ENCODE measurements around the gene PTMS. TPM values are rescaled to one million over a fixed set of nuclear protein-coding genes. Genes with fewer than 3 reads are reported as not detected.
A peak's percentile ranks its signal among the peaks of the same experiment; 100 is the strongest.

PTMS gene
- total and polyA plus RNA-seq, 2 experiments from 2014 or later, result 111 to 238 TPM

- Histone ChIP-seq H3K27ac (ENCODE audit: low read depth) (no peak overlapping the region), H3K4me3 (no peak overlapping the region), H3K27me3 (ENCODE audit: insufficient read depth) (no peaks in the 10 kb centered on the region), H3F3A (replicated peaks; ENCODE audit: low read depth) (no peaks in the 10 kb centered on the region), H3K36me3 (ENCODE audit: insufficient read depth) (no peaks in the 10 kb centered on the region), H3K4me1 (ENCODE audit: insufficient read depth) (peaks cover 14% of the 10 kb centered on the region), H2AFZ (peak overlapping the region; percentile 78; the same call in 1 of the 2 replicates), H3K9me2 (ENCODE audit: insufficient read depth) (no peaks in the 10 kb centered on the region), H3K79me2 (replicated peaks; ENCODE audit: insufficient read depth) (no peaks in the 10 kb centered on the region), H3K4me2 (no peak overlapping the region), H4K20me1 (replicated peaks; ENCODE audit: insufficient read depth) (no peaks in the 10 kb centered on the region)
- DNase-seq (ENCODE audit: low spot score), result no peak
- Mint-ChIP-seq H3K27me3 (ENCODE audit: insufficient read depth, low read depth, poor library complexity) (peaks cover 18% of the 10 kb centered on the region), H3K9me3 (no peaks in the 10 kb centered on the region), H3K4me1 (peaks cover 23% of the 10 kb centered on the region), H3K4me3 (no peak overlapping the region), H3K27ac (no peak overlapping the region), H3K36me3 (ENCODE audit: low read depth) (no peaks in the 10 kb centered on the region; the same call in 2 of the 3 replicates)
- no peak for ATAC-seq
- TF ChIP-seq EZH2 (IDR thresholded peaks at IDR 0.05; ENCODE audit: low read depth, unreplicated experiment), result no peak
- no peak for TF ChIP-seq ETS1 (IDR thresholded peaks at IDR 0.05)
- TF ChIP-seq POLR2AphosphoS5 (IDR thresholded peaks at IDR 0.05; ENCODE audit: low read depth), result no peak
- TF ChIP-seq, protein P1, sequence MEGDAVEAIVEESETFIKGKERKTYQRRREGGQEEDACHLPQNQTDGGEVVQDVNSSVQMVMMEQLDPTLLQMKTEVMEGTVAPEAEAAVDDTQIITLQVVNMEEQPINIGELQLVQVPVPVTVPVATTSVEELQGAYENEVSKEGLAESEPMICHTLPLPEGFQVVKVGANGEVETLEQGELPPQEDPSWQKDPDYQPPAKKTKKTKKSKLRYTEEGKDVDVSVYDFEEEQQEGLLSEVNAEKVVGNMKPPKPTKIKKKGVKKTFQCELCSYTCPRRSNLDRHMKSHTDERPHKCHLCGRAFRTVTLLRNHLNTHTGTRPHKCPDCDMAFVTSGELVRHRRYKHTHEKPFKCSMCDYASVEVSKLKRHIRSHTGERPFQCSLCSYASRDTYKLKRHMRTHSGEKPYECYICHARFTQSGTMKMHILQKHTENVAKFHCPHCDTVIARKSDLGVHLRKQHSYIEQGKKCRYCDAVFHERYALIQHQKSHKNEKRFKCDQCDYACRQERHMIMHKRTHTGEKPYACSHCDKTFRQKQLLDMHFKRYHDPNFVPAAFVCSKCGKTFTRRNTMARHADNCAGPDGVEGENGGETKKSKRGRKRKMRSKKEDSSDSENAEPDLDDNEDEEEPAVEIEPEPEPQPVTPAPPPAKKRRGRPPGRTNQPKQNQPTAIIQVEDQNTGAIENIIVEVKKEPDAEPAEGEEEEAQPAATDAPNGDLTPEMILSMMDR (conservative IDR thresholded peaks at IDR 0.05; ENCODE audit: low read depth in 2 of 2), result no peak
- TF ChIP-seq ZNF331 (CRISPR knock-in tag; IDR thresholded peaks at IDR 0.05; ENCODE audit: low read depth), result no peak
- no peak for TF ChIP-seq EZH2phosphoT487 (IDR thresholded peaks at IDR 0.05; ENCODE audit: unreplicated experiment)
- no peak for TF ChIP-seq CREB1 (CRISPR knock-in tag; IDR thresholded peaks at IDR 0.05; ENCODE audit: low read depth)
- no peak for TF ChIP-seq JUNB (IDR thresholded peaks at IDR 0.05; ENCODE audit: unreplicated experiment)
- TF ChIP-seq ZNF462 (CRISPR knock-in tag; IDR thresholded peaks at IDR 0.05), result no peak
Measured at GRCh38 chr12:6791931-6792520, 25.9 kb downstream of the PTMS start.

Data from GM23338 (cell line).